Jurkat, Clone E6-1 (cell line): ENCODE measurements around the gene WNK2. TPM values are rescaled to one million over a fixed set of nuclear protein-coding genes. Genes with fewer than 3 reads are reported as not detected.
"Not testable (repeated sequence)": the region's sequence is repeated elsewhere in the genome, so short reads cannot be mapped to it uniquely, and the experiment has no call there.

ENCODE experiments used
- DNase-seq: peaks from one replicate; pipeline ENCODE4 v3.0.0-alpha.2; 2011; ENCODE audit warnings: low read depth, low spot score
- H3K4me3 ChIP-seq: 2 replicates; pipeline ENCODE4 v1.5.1; 2011; ENCODE audit warnings: mild to moderate bottlenecking, low read length, control low read depth, moderate library complexity
- polyA plus RNA-seq: library from polyadenylated mRNA; unstranded; fragments of >200 nt; gene quantifications from one replicate; pipeline ENCODE4 v1.2.1, GENCODE V29; 2012; ENCODE audit warnings: missing spikeins; ENCODE audit not compliant: insufficient read length, insufficient read depth

Gene WNK2
- polyA plus RNA-seq = 12.5 TPM

DNA sequence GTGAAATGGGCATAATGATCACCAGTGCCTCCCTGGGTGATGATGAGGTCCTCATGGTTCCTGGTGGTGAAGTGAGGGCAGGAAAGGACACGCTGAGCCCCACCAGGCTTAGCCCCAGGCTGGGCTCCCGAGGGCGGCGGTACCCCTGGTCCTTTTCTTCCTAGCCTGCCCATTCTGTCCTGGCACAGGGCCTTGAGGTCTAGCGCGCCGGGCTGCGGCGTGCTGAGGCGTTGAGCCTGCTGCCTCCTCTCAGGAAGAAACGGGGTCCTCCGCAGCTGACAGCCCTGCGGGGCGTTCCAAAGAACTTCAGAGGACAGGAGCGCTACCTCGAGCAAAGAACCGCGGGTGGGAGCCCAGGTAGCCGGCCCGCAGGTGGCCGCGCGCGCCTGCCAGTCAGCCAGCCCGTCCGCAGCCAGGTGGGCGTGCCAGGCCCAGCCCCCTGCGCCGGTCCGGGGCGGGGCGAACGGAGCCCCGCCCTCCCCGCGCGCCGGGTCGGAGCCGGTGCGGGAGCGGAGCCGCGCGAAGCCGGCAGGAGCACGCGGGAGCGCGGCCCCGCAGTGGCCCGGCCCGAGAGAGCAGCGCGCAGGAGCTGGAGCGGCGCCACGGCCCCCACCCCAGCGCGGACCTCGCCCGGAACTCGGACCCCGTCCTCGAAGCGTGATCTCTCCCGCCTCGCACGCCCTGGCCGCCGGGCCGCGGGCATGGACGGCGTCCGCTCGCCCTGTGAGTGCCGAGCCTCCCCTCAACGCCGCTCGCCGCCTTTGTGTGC lies at the start of gene WNK2:
Gene WNK2 (plus strand): TSS at position 477 of the 769 bp plus-strand sequence. CDS start 791 bp downstream, outside the sequence.
- H3K4me3 ChIP-seq = peak within 1 kb of the TSS; percentile 33
- DNase-seq = no peak

- no peak for DNase-seq
- H3K4me3 ChIP-seq = peak overlapping the region; percentile 67
These were observed 49.0 kb upstream of the WNK2 start for GRCh38 chr9:93134740-93135444.

GRCh38 chr9:93136011-93136440 lies 47.9 kb upstream of the WNK2 start:
- no peak for DNase-seq
- H3K4me3 ChIP-seq = no peak overlapping the region

- no peak for DNase-seq
- H3K4me3 ChIP-seq = no peak overlapping the region
These were observed 46.6 kb upstream of the WNK2 start for GRCh38 chr9:93137362-93137761.

DNA sequence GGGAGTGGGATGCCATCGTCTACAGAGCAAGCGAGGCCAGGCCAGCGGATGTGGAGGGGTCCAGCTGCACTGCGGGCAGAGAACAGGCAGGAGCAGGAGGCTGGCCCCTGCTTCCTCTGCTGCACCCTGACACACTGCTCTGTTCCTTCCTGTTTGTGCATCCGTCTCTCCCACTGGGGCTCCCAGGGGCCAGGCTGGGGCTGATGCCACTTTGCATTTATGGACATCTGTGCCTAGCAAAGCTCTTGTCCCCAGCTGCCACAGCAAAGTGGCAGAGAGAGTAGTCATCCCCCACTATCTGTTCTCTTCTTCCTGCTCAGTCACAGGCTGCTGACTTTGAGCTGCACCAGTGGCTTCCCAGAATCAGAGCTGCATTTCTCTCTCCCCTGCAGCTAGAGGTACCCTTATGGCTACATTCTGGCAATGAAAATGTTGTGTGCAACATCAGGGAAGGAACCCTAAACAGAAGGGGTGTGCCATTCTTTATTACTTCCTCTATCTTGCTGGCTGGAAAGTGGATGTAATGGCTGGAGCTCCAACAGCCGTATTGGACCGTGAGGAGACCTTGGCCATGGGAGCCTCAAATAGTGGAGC lies 45.7 kb upstream of the WNK2 start:
- H3K4me3 ChIP-seq = no peak overlapping the region
- DNase-seq = no peak

DNA sequence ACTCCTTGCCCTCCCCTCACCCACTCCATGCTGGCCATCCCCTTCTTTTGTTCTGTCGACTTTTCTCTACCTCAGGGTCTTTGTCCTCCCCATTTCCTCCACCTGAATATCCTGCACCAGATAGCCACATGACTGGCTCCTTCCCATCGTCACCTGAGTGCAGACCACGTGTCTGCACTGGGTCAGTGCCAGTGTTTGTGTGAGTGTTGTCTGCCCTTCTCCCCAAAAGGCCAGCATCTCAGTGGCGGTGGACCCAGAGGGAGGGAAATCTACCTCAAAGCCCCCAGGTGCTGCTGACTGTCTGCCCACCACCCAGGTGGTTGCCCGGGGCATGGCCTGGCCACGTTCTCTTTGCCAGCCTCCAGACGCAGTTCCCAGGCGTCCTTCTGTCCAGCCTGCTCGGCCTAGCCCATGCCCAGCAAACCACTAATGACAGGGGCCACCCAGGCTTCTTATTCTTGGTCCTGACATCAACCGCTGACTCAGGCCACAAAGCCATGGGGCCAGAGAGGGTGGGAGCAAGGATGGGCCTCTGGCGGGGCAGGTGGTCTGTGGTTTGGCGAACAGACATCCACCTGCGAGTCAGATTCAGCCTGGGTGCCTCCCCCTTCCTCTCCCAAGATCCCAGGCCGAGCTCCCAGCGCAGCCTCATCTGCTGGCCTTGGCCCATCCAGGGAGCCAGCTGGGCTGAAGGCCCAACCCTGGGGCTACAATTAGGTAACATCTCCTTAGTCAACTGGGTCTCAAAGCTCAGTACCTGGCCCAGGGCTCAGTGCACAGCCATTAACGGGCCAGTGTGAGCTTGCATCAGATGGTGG lies 44.4 kb upstream of the WNK2 start:
- no peak overlapping the region for H3K4me3 ChIP-seq

GRCh38 chr9:93141771-93142483 lies 42.0 kb upstream of the WNK2 start:
- DNase-seq = no peak
- H3K4me3 ChIP-seq = no peak overlapping the region

More for the DNA sequence above, 44.4 kb upstream of the WNK2 start:
- DNase-seq = no peak

GRCh38 chr9:93143830-93144530 lies 40.0 kb upstream of the WNK2 start:
- DNase-seq = peak; percentile 88
- 0 out of 2 replicates have a peak overlapping the region, but pooled peaks have one; percentile 7 for H3K4me3 ChIP-seq

DNA sequence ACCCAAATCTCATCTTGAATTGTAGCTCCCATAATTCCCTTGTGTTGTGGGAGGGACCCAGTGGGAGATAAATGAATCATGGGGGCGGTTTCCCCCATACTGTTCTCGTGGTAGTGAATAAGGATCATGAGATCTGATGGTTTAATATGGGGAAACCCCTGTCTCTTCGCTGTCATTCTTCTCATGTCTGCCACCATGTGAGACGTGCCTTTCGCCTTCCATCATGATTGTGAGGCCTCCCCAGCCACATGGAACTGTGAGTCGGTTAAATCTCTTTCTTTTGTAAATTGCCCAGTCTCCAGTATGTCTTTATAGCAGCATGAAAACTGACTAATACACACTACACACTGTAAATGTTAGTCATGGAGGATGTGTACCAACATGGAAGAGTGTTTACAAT lies 37.2 kb upstream of the WNK2 start:
- H3K4me3 ChIP-seq, DNase-seq: not testable (repeated sequence)

- DNase-seq = no peak
- no peak overlapping the region for H3K4me3 ChIP-seq
These were observed 36.3 kb upstream of the WNK2 start for GRCh38 chr9:93147632-93148031.

GRCh38 chr9:93148721-93149120 lies 35.2 kb upstream of the WNK2 start:
- no peak overlapping the region for H3K4me3 ChIP-seq
- no peak for DNase-seq

DNA sequence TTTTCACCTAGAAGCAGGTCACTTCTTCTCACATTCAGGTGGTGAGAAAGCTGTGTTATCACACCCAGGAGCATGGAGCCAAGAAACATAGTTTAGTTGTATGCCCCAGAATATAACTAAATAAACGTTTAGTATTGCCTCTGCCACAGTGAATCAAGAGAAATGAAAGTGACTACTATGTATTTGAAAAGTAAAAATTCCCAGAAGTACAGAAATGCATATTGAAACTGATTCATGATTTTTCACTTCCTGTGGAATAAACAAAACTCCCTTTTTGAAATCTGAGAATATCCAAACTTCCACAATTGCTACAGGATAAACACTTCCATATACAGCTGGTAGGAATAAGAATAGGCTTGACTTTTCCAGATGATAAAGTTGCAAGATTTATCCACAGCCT lies 34.6 kb upstream of the WNK2 start:
- no peak overlapping the region for H3K4me3 ChIP-seq
- no peak for DNase-seq

DNA sequence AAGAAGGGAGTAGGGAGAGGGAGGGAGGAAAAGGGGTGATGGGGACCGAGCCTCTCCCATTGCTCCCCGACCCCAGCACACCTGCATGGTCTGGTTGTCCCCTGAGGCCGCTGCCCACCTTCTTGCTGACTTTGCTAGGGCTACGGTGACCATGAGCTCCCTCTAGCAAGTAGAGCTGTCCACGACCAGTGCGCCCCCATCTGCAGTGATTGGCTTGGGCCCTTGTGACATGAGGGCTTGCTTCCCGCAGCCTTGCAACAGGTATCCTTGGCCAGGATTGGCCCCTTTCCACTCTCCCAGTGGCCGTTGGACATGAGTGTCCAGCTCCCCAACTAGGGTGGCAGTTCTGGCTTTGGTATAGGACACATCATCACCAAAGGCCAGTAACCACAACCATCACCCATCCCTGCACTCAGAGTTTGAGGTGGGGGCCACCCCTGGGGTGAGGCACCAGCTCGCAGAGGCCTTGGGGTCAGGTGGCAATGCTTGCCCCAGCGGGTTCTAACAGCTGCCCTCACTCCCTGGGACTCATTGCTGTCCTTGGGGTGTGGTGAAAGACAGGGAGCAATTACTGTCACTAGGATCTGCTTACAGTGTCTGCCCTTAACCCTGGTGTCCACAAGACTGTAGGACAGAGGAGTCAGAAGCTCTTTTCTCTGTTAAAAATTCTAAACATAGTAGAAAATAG lies 32.7 kb upstream of the WNK2 start:
- DNase-seq = no peak
- no peak overlapping the region for H3K4me3 ChIP-seq

DNA sequence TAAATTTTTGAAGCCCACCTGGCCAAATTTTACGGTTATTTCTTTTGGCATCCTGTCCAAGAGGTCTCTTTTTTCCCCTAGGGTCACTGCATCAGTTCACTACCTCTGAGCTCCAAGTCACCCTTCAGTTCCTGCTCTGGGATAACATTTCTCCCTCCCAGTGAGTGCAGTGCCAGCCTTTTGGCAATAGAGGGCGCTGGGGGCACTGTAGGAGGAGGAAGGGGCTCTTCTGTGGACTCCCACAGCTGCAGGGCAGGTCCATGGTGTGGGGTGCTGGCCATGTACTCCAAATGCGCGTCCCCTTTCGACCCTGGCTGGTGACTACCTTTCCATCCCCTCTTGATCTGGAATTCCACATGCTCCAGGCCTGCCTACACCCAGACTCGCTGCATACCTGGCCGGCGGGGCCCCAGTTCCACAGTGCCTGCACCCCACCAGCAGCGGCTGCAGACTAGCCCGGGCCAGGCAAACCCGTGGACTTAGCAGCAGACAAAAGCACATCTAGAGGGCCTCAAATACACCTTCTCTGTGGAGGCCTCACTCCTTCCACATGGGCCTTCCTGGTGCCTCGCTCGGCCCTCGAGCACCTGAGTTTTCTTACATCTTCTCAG lies 29.5 kb upstream of the WNK2 start:
- no peak overlapping the region for H3K4me3 ChIP-seq
- DNase-seq = no peak

DNA sequence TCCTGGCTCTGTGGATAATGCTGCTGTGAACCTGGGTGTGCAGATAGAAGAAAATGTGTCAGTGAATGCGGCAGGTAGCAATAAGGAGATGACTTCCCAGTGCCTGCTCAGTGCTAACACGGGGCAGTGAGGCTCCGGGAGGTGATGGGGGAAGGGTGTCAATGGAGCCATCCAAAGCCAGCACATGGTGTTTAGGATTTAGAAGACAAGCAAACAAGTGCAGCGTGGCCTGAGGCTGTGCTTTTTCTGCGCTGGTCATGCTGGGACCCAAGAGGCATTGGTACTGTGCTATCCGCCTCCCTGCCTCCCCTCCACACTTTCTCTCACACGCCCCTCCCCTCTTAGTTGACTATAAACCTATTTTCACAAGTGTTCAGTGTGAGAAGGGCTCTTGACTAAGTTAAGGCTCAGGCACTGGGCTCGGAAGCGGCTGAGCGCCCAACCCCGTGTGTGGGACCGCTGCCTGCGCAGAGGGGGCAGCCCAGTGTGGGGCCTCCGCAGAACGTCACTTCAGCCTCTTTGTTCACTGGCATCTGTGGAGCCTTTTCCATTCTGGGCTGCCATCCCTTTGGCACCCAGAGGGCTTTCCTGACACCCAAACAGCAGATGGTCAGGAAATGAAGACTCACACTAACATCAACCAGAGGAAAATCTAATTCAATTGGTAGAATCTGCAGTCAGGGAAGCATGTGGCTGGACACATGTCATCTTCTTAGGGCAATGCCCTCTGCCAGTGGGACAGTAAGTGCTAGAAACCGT lies 28.0 kb upstream of the WNK2 start:
- H3K4me3 ChIP-seq = no peak overlapping the region
- no peak for DNase-seq

DNA sequence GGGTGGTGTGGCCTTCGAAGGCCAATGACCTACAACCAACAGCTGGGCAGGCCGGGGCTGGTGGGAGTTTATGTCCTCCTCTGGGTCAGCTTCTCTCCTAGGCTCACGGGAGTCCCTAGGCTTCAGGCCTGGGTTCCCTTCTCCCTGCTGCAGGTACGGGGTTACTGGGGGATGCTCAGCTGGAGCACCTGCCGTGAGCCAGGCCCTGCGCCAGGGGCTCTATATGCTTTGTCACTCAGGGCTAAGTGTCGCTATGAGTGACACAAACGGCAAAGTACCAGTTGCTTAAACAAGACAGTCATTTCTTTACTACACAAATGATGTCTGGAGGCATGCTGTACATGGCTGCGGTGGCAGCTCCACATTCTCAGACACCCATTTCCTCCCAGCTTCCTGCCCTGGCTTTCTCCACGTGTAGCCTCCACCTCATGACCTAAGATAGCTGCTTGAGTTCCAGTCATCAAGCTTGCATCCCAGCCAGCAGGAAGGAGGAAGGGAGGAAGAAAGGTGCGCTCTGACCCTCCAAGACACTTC lies 27.4 kb upstream of the WNK2 start:
- DNase-seq = no peak
- no peak overlapping the region for H3K4me3 ChIP-seq
